ENCODE data around the gene DPYSL4. TPM values are rescaled to one million over a fixed set of nuclear protein-coding genes. Genes with fewer than 3 reads are reported as not detected.

DPYSL4 gene
- total and polyA plus RNA-seq, 2 of the 13 experiments (the other 11 are each of a cell fraction or from before 2014, with no cell fraction given), result 0.84 to 1.2 TPM

- BruUV-seq (replicated peaks), result no TSS peak
- no peaks in the 10 kb centered on the region; a peak in 1 of 5 replicates for H3K27me3 ChIP-seq (ENCODE audit: control insufficient read depth in 1 of 2, insufficient read depth in 2 of 2, low read length in 2 of 2)
- no peaks in the 10 kb centered on the region for H3K9me3 ChIP-seq (ENCODE audit: low read length)
- TF ChIP-seq FOXK1 (CRISPR knock-in tag; IDR thresholded peaks at IDR 0.05; ENCODE audit: borderline replicate concordance, low read depth) (no peak), MEIS1 (CRISPR knock-in tag; IDR thresholded peaks at IDR 0.05; ENCODE audit: borderline replicate concordance) (no peak), ZNF550 (CRISPR knock-in tag; IDR thresholded peaks at IDR 0.05; ENCODE audit: borderline replicate concordance) (no peak), HDAC2 (CRISPR knock-in tag; IDR thresholded peaks at IDR 0.05) (no peak)
- POLR2A ChIA-PET, result no interaction called here
- no peak for FAIRE-seq
- H3K36me3 ChIP-seq (replicated peaks in 1 of 2; ENCODE audit: control insufficient read depth in 1 of 2, insufficient read depth in 2 of 2, low read length in 2 of 2), result no peaks in the 10 kb centered on the region; a peak in 1 of 5 replicates
- CTCF ChIA-PET (ENCODE audit: low intra/inter-chr PET ratio, low total read pairs), result no interaction called here
- no peaks in the 10 kb centered on the region for H3K79me2 ChIP-seq (ENCODE audit: insufficient read depth, low read length)
- peaks cover 8% of the 10 kb centered on the region; the same call in 1 of the 2 replicates for H3K4me1 ChIP-seq (ENCODE audit: insufficient read depth, low read length)
- H3K4me3 ChIP-seq (replicated peaks in 1 of 3; ENCODE audit: insufficient read depth in 1 of 3, low read depth in 2 of 3, low read length in 3 of 3), result no peak overlapping the region
- H3K9ac ChIP-seq (ENCODE audit: insufficient read depth, low read depth, low read length), result no peak overlapping the region
- H4K20me1 ChIP-seq (ENCODE audit: insufficient read depth, low read length), result no peaks in the 10 kb centered on the region
- no peak overlapping the region for H2AFZ ChIP-seq (ENCODE audit: low read length)
- DNase-seq (ENCODE audit: low spot score), result no peak
- 83% methylated on average over 6 of the region's 17 CpGs for WGBS (ENCODE audit: low lambda C conversion rate)
- H3K27ac ChIP-seq (ENCODE audit: extremely low read length, insufficient read depth, low read length), result no peak overlapping the region
- in situ Hi-C loops (cut with HindIII; ENCODE audit: extremely low pct_ligation_motif_present, low pct_unique_long_range_greater_than_20kb), result no loop called here
- no peak overlapping the region for H3K4me2 ChIP-seq (ENCODE audit: low read depth, low read length)
- ATAC-seq, result no peak
- intact Hi-C loops (cut with micrococcal nuclease; ENCODE audit: unreplicated experiment), result no loop called here
These were observed 21.8 kb downstream of the DPYSL4 start for GRCh38 chr10:132208462-132209050.

- Histone ChIP-seq H3K9me3 (ENCODE audit: low read length) (no peaks in the 10 kb centered on the region), H4K20me1 (ENCODE audit: insufficient read depth, low read length) (no peaks in the 10 kb centered on the region), H3K36me3 (replicated peaks in 1 of 2; ENCODE audit: control insufficient read depth in 1 of 2, insufficient read depth in 2 of 2, low read length in 2 of 2) (no peaks in the 10 kb centered on the region; a peak in 1 of 5 replicates), H3K4me3 (replicated peaks in 1 of 3; ENCODE audit: insufficient read depth in 1 of 3, low read depth in 2 of 3, low read length in 3 of 3) (no peak overlapping the region), H3K4me1 (ENCODE audit: insufficient read depth, low read length) (peaks cover 10% of the 10 kb centered on the region; the same call in 1 of the 2 replicates), H3K27me3 (ENCODE audit: control insufficient read depth in 1 of 2, insufficient read depth in 2 of 2, low read length in 2 of 2) (no peaks in the 10 kb centered on the region), H3K79me2 (ENCODE audit: insufficient read depth, low read length) (no peaks in the 10 kb centered on the region), H3K27ac (ENCODE audit: extremely low read length, insufficient read depth, low read length) (no peak overlapping the region), H3K4me2 (ENCODE audit: low read depth, low read length) (no peak overlapping the region), H3K9ac (ENCODE audit: insufficient read depth, low read depth, low read length) (no peak overlapping the region), H2AFZ (ENCODE audit: low read length) (no peak overlapping the region)
- TF ChIP-seq, protein P1, sequence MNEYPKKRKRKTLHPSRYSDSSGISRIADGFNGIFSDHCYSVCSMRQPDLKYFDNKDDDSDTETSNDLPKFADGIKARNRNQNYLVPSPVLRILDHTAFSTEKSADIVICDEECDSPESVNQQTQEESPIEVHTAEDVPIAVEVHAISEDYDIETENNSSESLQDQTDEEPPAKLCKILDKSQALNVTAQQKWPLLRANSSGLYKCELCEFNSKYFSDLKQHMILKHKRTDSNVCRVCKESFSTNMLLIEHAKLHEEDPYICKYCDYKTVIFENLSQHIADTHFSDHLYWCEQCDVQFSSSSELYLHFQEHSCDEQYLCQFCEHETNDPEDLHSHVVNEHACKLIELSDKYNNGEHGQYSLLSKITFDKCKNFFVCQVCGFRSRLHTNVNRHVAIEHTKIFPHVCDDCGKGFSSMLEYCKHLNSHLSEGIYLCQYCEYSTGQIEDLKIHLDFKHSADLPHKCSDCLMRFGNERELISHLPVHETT (CRISPR knock-in tag; conservative IDR thresholded peaks at IDR 0.05), result no peak
- TF ChIP-seq RFXANK (CRISPR knock-in tag; IDR thresholded peaks at IDR 0.05) (no peak), SNAI1 (CRISPR knock-in tag; IDR thresholded peaks at IDR 0.05; ENCODE audit: borderline replicate concordance) (no peak), SRSF9 (IDR thresholded peaks at IDR 0.05; ENCODE audit: borderline replicate concordance, insufficient read depth, low read depth, low read length, poor library complexity, severe bottlenecking) (no peak), PAWR (CRISPR knock-in tag; IDR thresholded peaks at IDR 0.05; ENCODE audit: borderline replicate concordance) (no peak), RARG (CRISPR knock-in tag; IDR thresholded peaks at IDR 0.05; ENCODE audit: low read depth) (no peak), MAX (IDR thresholded peaks at IDR 0.05) (no peak), ZNF552 (CRISPR knock-in tag; IDR thresholded peaks at IDR 0.05; ENCODE audit: borderline replicate concordance) (no peak)
- DNase-seq (ENCODE audit: low spot score) (no peak), ATAC-seq (no peak), FAIRE-seq (no peak)
- POLR2A ChIA-PET, result no interaction called here
- no TSS peak for BruUV-seq (replicated peaks)
- CTCF ChIA-PET (ENCODE audit: low intra/inter-chr PET ratio, low total read pairs), result no interaction called here
- 91% methylated on average over 7 of the region's 14 CpGs for WGBS (ENCODE audit: low lambda C conversion rate)
- intact Hi-C loops (cut with micrococcal nuclease; ENCODE audit: unreplicated experiment) (no loop called here), in situ Hi-C loops (cut with HindIII; ENCODE audit: extremely low pct_ligation_motif_present, low pct_unique_long_range_greater_than_20kb) (no loop called here)
These were observed 22.4 kb downstream of the DPYSL4 start for GRCh38 chr10:132209130-132209529.
